HepG2 (cell line): ENCODE results near the gene SRCIN1. TPM values are rescaled to one million over a fixed set of nuclear protein-coding genes. Genes with fewer than 3 reads are reported as not detected.

Source experiments
- EHMT2 ChIP-seq: fragments of 200-600 bp; sonication (generic); IDR thresholded peaks from 2 replicates; pipeline ENCODE4 v1.7.0; 2017; ENCODE audit warnings: antibody characterized with exemption, low read depth, low read length, borderline replicate concordance
- FOSL1 ChIP-seq: sonication (generic); formaldehyde crosslinking; IDR thresholded peaks from 2 replicates; pipeline ENCODE4 v1.9.0; 2021; ENCODE audit warnings: missing genetic modification reagents, borderline replicate concordance
- GATAD2A ChIP-seq: IDR thresholded peaks from 2 replicates; pipeline ENCODE4 v1.6.1; 2016
- GZF1 ChIP-seq: sonication (generic); formaldehyde crosslinking; IDR thresholded peaks from 2 replicates; pipeline ENCODE4 v1.5.1; 2020; ENCODE audit warnings: mild to moderate bottlenecking, missing genetic modification reagents
- HCFC1 ChIP-seq: fragments of 150-350 bp; IDR thresholded peaks from 2 replicates; pipeline ENCODE4 v1.6.1; 2014; ENCODE audit warnings: low read depth, low read length
- MED1 ChIP-seq: sonication (generic); formaldehyde crosslinking; IDR thresholded peaks from 2 replicates; pipeline ENCODE4 v1.4.0; 2020; ENCODE audit warnings: missing genetic modification reagents
- PBX2 ChIP-seq: IDR thresholded peaks from 2 replicates; pipeline ENCODE4 v1.6.1; 2016; ENCODE audit warnings: control low read depth
- PHF21A ChIP-seq: sonication (generic); formaldehyde crosslinking; IDR thresholded peaks from 2 replicates; pipeline ENCODE4 v1.5.0; 2020; ENCODE audit warnings: mild to moderate bottlenecking, missing genetic modification reagents
- TEF ChIP-seq: sonication (generic); formaldehyde crosslinking; IDR thresholded peaks from 2 replicates; pipeline ENCODE4 v1.5.0; 2020; ENCODE audit warnings: missing genetic modification reagents
- XBP1 ChIP-seq: sonication (generic); formaldehyde crosslinking; IDR thresholded peaks from 2 replicates; pipeline ENCODE4 v1.5.0; 2020; ENCODE audit warnings: missing genetic modification reagents
- ZNF24 ChIP-seq: fragments of 450-650 bp; IDR thresholded peaks from 2 replicates; pipeline ENCODE4 v1.6.1; 2017; ENCODE audit warnings: antibody characterized with exemption, mild to moderate bottlenecking
- ZNF501 ChIP-seq: sonication (generic); formaldehyde crosslinking; IDR thresholded peaks from 2 replicates; pipeline ENCODE4 v1.5.1; 2020; ENCODE audit warnings: mild to moderate bottlenecking, moderate library complexity, missing genetic modification reagents
- polyA plus RNA-seq, 8 experiments: library from polyadenylated mRNA; depleted of rRNA in 3 of 8; stranded (reverse) in 7 of 8; unstranded in 1 of 8; fragments of >200 nt; fragmentation: Illumina TruSeq in 4 of 8; extraction: Trizol in 4 of 8; gene quantifications; 2 replicates each; pipeline versions ENCODE4 v1.2.1 to v1.2.3, GENCODE V29; 2011 to 2016; ENCODE audit warnings: low read depth in 4 of 8, missing spikeins in 1 of 8, mixed read lengths in 1 of 8; ENCODE audit not compliant: insufficient read depth in 1 of 8
- total RNA-seq, 5 experiments: library from RNA; depleted of rRNA; stranded (reverse); fragments of >200 nt; fragmentation: Illumina TruSeq; extraction: Trizol; gene quantifications; 2 replicates each; pipeline ENCODE4 v1.2.3, GENCODE V29; 2016; ENCODE audit warnings: low read depth in 1 of 5
- TF ChIP-seq, protein P1 (sequence below): sonication (generic); formaldehyde crosslinking; conservative IDR thresholded peaks from 2 replicates; pipeline ENCODE4 v1.4.0; 2020; ENCODE audit warnings: mild to moderate bottlenecking, missing genetic modification reagents, moderate library complexity
- TF ChIP-seq, protein P2 (sequence below): sonication (generic); formaldehyde crosslinking; IDR thresholded peaks from 2 replicates; pipeline ENCODE4 v1.5.1; 2020; ENCODE audit warnings: mild to moderate bottlenecking, missing genetic modification reagents, moderate library complexity
- TF ChIP-seq, protein P3 (sequence below): IDR thresholded peaks from 2 replicates; pipeline ENCODE4 v1.6.1; 2018; ENCODE audit warnings: missing genetic modification reagents
- TF ChIP-seq, protein P4 (sequence below): sonication (generic); formaldehyde crosslinking; IDR thresholded peaks from 2 replicates; pipeline ENCODE4 v1.5.0; 2020; ENCODE audit warnings: mild to moderate bottlenecking, missing genetic modification reagents

The SRCIN1 gene
- total and polyA plus RNA-seq, 2 of the 13 experiments (the other 11 are each of a cell fraction or from before 2014, with no cell fraction given), result 1.2 to 9.6 TPM

DNA sequence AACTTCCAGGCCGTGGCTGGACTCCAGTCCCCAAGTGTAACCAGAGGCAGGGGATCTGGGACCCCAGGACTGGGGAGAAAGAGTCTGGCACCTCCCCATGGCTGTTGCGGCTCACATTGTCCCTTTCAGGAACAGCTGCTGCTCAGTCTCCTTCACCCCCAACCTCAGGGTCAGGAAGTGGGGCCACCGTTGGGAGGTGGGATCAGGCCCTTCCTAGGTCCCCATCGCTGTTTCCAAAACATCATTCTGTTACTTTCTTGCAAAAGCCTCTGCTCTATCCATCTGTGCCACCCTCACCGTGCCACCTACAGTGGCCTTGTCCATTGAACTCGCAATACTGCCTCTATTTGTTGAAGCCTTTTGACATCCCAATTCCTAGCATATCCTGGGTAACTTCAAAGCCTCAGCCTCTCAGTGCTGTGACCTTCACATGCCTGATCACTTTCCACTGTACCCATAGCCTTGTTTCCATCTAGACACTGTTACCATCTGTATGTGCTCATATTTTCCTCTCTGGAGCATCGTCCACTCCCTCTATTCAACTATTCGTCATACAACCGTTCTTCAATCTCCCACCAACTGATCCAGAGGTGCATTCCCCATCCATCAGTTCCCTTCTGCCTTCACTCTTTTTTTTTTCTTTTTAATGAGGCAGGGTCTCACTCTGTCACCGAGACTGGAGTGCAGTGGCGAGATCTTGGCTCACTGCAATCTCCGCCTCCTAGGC, 15.0 kb upstream of the SRCIN1 start (continued):
- TF ChIP-seq EHMT2 (no peak; the same call in 1 of the 2 replicates), FOSL1 (no peak), MED1 (CRISPR knock-in tag) (peak; percentile 100), HCFC1 (no peak), GATAD2A (peak; percentile 100), TEF (CRISPR knock-in tag) (no peak), ZNF24 (no peak), XBP1 (CRISPR knock-in tag) (no peak), PHF21A (peak; percentile 89; the same call in 1 of the 2 replicates), ZNF501 (CRISPR knock-in tag) (peak; percentile 87), GZF1 (CRISPR knock-in tag) (peak; percentile 72; the same call in 1 of the 2 replicates), PBX2 (peak; percentile 42)
- TF ChIP-seq, protein P1, sequence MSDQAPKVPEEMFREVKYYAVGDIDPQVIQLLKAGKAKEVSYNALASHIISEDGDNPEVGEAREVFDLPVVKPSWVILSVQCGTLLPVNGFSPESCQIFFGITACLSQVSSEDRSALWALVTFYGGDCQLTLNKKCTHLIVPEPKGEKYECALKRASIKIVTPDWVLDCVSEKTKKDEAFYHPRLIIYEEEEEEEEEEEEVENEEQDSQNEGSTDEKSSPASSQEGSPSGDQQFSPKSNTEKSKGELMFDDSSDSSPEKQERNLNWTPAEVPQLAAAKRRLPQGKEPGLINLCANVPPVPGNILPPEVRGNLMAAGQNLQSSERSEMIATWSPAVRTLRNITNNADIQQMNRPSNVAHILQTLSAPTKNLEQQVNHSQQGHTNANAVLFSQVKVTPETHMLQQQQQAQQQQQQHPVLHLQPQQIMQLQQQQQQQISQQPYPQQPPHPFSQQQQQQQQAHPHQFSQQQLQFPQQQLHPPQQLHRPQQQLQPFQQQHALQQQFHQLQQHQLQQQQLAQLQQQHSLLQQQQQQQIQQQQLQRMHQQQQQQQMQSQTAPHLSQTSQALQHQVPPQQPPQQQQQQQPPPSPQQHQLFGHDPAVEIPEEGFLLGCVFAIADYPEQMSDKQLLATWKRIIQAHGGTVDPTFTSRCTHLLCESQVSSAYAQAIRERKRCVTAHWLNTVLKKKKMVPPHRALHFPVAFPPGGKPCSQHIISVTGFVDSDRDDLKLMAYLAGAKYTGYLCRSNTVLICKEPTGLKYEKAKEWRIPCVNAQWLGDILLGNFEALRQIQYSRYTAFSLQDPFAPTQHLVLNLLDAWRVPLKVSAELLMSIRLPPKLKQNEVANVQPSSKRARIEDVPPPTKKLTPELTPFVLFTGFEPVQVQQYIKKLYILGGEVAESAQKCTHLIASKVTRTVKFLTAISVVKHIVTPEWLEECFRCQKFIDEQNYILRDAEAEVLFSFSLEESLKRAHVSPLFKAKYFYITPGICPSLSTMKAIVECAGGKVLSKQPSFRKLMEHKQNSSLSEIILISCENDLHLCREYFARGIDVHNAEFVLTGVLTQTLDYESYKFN (CRISPR knock-in tag), result peak; percentile 99
- TF ChIP-seq, protein P2, sequence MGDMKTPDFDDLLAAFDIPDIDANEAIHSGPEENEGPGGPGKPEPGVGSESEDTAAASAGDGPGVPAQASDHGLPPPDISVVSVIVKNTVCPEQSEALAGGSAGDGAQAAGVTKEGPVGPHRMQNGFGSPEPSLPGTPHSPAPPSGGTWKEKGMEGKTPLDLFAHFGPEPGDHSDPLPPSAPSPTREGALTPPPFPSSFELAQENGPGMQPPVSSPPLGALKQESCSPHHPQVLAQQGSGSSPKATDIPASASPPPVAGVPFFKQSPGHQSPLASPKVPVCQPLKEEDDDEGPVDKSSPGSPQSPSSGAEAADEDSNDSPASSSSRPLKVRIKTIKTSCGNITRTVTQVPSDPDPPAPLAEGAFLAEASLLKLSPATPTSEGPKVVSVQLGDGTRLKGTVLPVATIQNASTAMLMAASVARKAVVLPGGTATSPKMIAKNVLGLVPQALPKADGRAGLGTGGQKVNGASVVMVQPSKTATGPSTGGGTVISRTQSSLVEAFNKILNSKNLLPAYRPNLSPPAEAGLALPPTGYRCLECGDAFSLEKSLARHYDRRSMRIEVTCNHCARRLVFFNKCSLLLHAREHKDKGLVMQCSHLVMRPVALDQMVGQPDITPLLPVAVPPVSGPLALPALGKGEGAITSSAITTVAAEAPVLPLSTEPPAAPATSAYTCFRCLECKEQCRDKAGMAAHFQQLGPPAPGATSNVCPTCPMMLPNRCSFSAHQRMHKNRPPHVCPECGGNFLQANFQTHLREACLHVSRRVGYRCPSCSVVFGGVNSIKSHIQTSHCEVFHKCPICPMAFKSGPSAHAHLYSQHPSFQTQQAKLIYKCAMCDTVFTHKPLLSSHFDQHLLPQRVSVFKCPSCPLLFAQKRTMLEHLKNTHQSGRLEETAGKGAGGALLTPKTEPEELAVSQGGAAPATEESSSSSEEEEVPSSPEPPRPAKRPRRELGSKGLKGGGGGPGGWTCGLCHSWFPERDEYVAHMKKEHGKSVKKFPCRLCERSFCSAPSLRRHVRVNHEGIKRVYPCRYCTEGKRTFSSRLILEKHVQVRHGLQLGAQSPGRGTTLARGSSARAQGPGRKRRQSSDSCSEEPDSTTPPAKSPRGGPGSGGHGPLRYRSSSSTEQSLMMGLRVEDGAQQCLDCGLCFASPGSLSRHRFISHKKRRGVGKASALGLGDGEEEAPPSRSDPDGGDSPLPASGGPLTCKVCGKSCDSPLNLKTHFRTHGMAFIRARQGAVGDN (CRISPR knock-in tag), result peak; percentile 85
- TF ChIP-seq, protein P3, sequence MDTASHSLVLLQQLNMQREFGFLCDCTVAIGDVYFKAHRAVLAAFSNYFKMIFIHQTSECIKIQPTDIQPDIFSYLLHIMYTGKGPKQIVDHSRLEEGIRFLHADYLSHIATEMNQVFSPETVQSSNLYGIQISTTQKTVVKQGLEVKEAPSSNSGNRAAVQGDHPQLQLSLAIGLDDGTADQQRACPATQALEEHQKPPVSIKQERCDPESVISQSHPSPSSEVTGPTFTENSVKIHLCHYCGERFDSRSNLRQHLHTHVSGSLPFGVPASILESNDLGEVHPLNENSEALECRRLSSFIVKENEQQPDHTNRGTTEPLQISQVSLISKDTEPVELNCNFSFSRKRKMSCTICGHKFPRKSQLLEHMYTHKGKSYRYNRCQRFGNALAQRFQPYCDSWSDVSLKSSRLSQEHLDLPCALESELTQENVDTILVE, result peak; percentile 95
- TF ChIP-seq, protein P4, sequence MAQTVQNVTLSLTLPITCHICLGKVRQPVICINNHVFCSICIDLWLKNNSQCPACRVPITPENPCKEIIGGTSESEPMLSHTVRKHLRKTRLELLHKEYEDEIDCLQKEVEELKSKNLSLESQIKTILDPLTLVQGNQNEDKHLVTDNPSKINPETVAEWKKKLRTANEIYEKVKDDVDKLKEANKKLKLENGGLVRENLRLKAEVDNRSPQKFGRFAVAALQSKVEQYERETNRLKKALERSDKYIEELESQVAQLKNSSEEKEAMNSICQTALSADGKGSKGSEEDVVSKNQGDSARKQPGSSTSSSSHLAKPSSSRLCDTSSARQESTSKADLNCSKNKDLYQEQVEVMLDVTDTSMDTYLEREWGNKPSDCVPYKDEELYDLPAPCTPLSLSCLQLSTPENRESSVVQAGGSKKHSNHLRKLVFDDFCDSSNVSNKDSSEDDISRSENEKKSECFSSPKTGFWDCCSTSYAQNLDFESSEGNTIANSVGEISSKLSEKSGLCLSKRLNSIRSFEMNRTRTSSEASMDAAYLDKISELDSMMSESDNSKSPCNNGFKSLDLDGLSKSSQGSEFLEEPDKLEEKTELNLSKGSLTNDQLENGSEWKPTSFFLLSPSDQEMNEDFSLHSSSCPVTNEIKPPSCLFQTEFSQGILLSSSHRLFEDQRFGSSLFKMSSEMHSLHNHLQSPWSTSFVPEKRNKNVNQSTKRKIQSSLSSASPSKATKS (CRISPR knock-in tag), result no peak
